Sigmoid colon (tissue), 7 donors: Measurements from ENCODE around the gene TTC3. TPM values are rescaled to one million over a fixed set of nuclear protein-coding genes. Genes with fewer than 3 reads are reported as not detected.

Experiments
- DNase-seq: peaks from one replicate; pipeline ENCODE4 v3.0.0-alpha.2; 2019
- H3K27ac ChIP-seq, 4 donors: fragments of 200-600 bp; sonication (generic); one replicate each; pipeline ENCODE4 v1.5.1; 2016 to 2019; ENCODE audit warnings: mild to moderate bottlenecking in 1 of 4
- H3K27me3 ChIP-seq, 3 donors: fragments of 200-600 bp; sonication (generic); one replicate each; pipeline ENCODE4 v1.5.1; 2019; ENCODE audit warnings: mild to moderate bottlenecking in 1 of 3
- H3K36me3 ChIP-seq, 4 donors: fragments of 200-600 bp; sonication (generic); one replicate each; pipeline ENCODE4 v1.5.1; 2016 to 2019
- H3K4me1 ChIP-seq, 4 donors: fragments of 200-600 bp; sonication (generic); one replicate each; pipeline ENCODE4 v1.5.1; 2017 to 2019
- H3K4me3 ChIP-seq, 4 donors: fragments of 200-600 bp; sonication (generic); one replicate each; pipeline ENCODE4 v1.5.1; 2017 to 2019; ENCODE audit warnings: mild to moderate bottlenecking in 2 of 4, moderate library complexity in 1 of 4
- H3K9me3 ChIP-seq, 4 donors: fragments of 200-600 bp in 3 of 4; sonication (generic) in 3 of 4; one replicate each; pipeline versions ENCODE4 v1.5.1 to v1.6.1; 2013 to 2019
- CTCF ChIP-seq, 4 experiments: fragments of 450-650 bp in 3 of 4; fragments of 200-600 bp in 1 of 4; IDR thresholded peaks; one replicate each; pipeline ENCODE4 v1.5.1; 2016 to 2019; ENCODE audit warnings: antibody characterized with exemption in 4 of 4, mild to moderate bottlenecking in 3 of 4, moderate library complexity in 2 of 4
- EP300 ChIP-seq, 4 donors: sonication (generic); formaldehyde crosslinking; IDR thresholded peaks; one replicate each; pipeline ENCODE4 v1.6.1; 2017; ENCODE audit warnings: antibody characterized with exemption in 4 of 4
- POLR2A ChIP-seq, 2 donors: fragments of 450-650 bp; IDR thresholded peaks; one replicate each; pipeline ENCODE4 v1.6.1; 2016; ENCODE audit warnings: antibody characterized with exemption in 2 of 2, mild to moderate bottlenecking in 2 of 2, moderate library complexity in 2 of 2
- POLR2AphosphoS5 ChIP-seq, 4 donors: sonication (generic); formaldehyde crosslinking; IDR thresholded peaks; one replicate each; pipeline ENCODE4 v1.6.1; 2017; ENCODE audit warnings: antibody characterized with exemption in 4 of 4
- WGBS, 2 donors: extraction: QIAGEN DNeasy Blood & Tissue Kit; methylation state at CpG; one replicate each; pipeline ENCODE4 v1.1.7; 2013; 5-methylcytosine and 5-hydroxymethylcytosine counted together
- intact Hi-C: fragments of 100-400 bp; cut with DNase I; formaldehyde crosslinking; loops from one replicate; pipeline ENCODE4 v1.15.1; 2023
- polyA plus RNA-seq, 3 donors: library from polyadenylated mRNA; stranded (reverse); fragments of 200-250 nt; gene quantifications; one replicate each; pipeline ENCODE4 v1.2.3, GENCODE V29; 2013
- total RNA-seq, 4 donors: library from RNA; depleted of rRNA; stranded (reverse); fragments of >200 nt; gene quantifications; one replicate each; pipeline ENCODE4 v1.1.0, GENCODE V29; 2016
- donor health status: healthy with polysubstance abuse.
- donor health status: Bipolar disorder and iron deficiency.
- donor health status: healthy.

The TTC3 gene
- total and polyA plus RNA-seq, 7 donors, result 22.2 to 151 (median 108) TPM

- no peak overlapping the region for H3K4me3 ChIP-seq
- intact Hi-C loops, result no loop called here
- no peaks in the 10 kb centered on the region for H3K9me3 ChIP-seq
- H3K36me3 ChIP-seq, result peaks cover 10 to 97% (median 13%) of the 10 kb centered on the region in 4 donors
- TF ChIP-seq CTCF (IDR thresholded peaks at IDR 0.05), result no peak
- no peak for TF ChIP-seq POLR2AphosphoS5 (IDR thresholded peaks at IDR 0.05)
- TF ChIP-seq EP300 (IDR thresholded peaks at IDR 0.05), result no peak
- TF ChIP-seq POLR2A (IDR thresholded peaks at IDR 0.05), result no peak
- no peak for DNase-seq
- no peak overlapping the region for H3K27ac ChIP-seq
- WGBS, 2 donors, result 71 to 73% methylated on average over 4 of the region's 4 CpGs
- H3K4me1 ChIP-seq, result no peaks in the 10 kb centered on the region
- no peaks in the 10 kb centered on the region for H3K27me3 ChIP-seq
Measured at GRCh38 chr21:37193006-37193405, 120.0 kb downstream of the TTC3 start.

- H3K27me3 ChIP-seq, result no peaks in the 10 kb centered on the region
- TF ChIP-seq POLR2AphosphoS5 (IDR thresholded peaks at IDR 0.05) (no peak), CTCF (IDR thresholded peaks at IDR 0.05) (no peak), POLR2A (IDR thresholded peaks at IDR 0.05) (no peak), EP300 (IDR thresholded peaks at IDR 0.05) (no peak)
- 94% methylated on average over 6 of the region's 6 CpGs for WGBS, 2 donors
- no peak overlapping the region for H3K4me3 ChIP-seq
- intact Hi-C loops, result no loop called here
- H3K36me3 ChIP-seq, result peaks cover 9 to 97% (median 12%) of the 10 kb centered on the region in 4 donors
- no peak for DNase-seq
- H3K27ac ChIP-seq, result no peak overlapping the region
- no peaks in the 10 kb centered on the region for H3K4me1 ChIP-seq
- H3K9me3 ChIP-seq, result no peaks in the 10 kb centered on the region
Measured at GRCh38 chr21:37193676-37194075, 120.6 kb downstream of the TTC3 start.

- 91 to 95% methylated on average over 3 of the region's 3 CpGs for WGBS, 2 donors
- H3K4me3 ChIP-seq, result no peak overlapping the region
- H3K4me1 ChIP-seq, result no peaks in the 10 kb centered on the region
- no peak overlapping the region for H3K27ac ChIP-seq
- peaks cover 10 to 97% (median 18%) of the 10 kb centered on the region in 4 donors for H3K36me3 ChIP-seq
- no peak for TF ChIP-seq CTCF (IDR thresholded peaks at IDR 0.05)
- no peak for TF ChIP-seq POLR2A (IDR thresholded peaks at IDR 0.05)
- no peak for TF ChIP-seq POLR2AphosphoS5 (IDR thresholded peaks at IDR 0.05)
- TF ChIP-seq EP300 (IDR thresholded peaks at IDR 0.05), result no peak
- no peaks in the 10 kb centered on the region for H3K27me3 ChIP-seq
- H3K9me3 ChIP-seq, result no peaks in the 10 kb centered on the region
- intact Hi-C loops, result no loop called here
- no peak for DNase-seq
Measured at GRCh38 chr21:37195059-37195458, 122.0 kb downstream of the TTC3 start.

- WGBS, 2 donors, result 94 to 95% methylated on average over 15 of the region's 15 CpGs
- Histone ChIP-seq H3K36me3 (peaks cover 13 to 97% (median 23%) of the 10 kb centered on the region in 4 donors), H3K27ac (no peak overlapping the region), H3K27me3 (no peaks in the 10 kb centered on the region), H3K4me1 (no peaks in the 10 kb centered on the region), H3K4me3 (no peak overlapping the region), H3K9me3 (no peaks in the 10 kb centered on the region)
- DNase-seq, result no peak
- intact Hi-C loops, result no loop called here
- TF ChIP-seq CTCF (IDR thresholded peaks at IDR 0.05), result no peak
- TF ChIP-seq EP300 (IDR thresholded peaks at IDR 0.05), result no peak
- no peak for TF ChIP-seq POLR2AphosphoS5 (IDR thresholded peaks at IDR 0.05)
- no peak for TF ChIP-seq POLR2A (IDR thresholded peaks at IDR 0.05)
Measured at GRCh38 chr21:37195610-37196009, 122.6 kb downstream of the TTC3 start.

GRCh38 chr21:37196847-37197246 lies 123.8 kb downstream of the TTC3 start:
- no peak for DNase-seq
- Histone ChIP-seq H3K27ac (no peak overlapping the region), H3K36me3 (peaks cover 13 to 97% (median 23%) of the 10 kb centered on the region in 4 donors), H3K4me3 (no peak overlapping the region), H3K4me1 (no peaks in the 10 kb centered on the region), H3K27me3 (no peaks in the 10 kb centered on the region), H3K9me3 (no peaks in the 10 kb centered on the region)
- intact Hi-C loops, result no loop called here
- 24 to 74% methylated on average over 8 of the region's 8 CpGs for WGBS, 2 donors
- TF ChIP-seq CTCF (IDR thresholded peaks at IDR 0.05) (no peak), POLR2A (IDR thresholded peaks at IDR 0.05) (no peak), POLR2AphosphoS5 (IDR thresholded peaks at IDR 0.05) (no peak), EP300 (IDR thresholded peaks at IDR 0.05) (no peak)
